HEK293 (cell line): ENCODE measurements around the gene WDR4.
A peak's percentile ranks its signal among the peaks of the same experiment; 100 is the strongest.

ENCODE experiments used
- CTCF ChIA-PET: fragments of 350-600 bp; formaldehyde crosslinking; extraction: SDS; loops from one replicate; lab custom pipeline; 2021; ENCODE audit warnings: antibody characterized with exemption; lab: Yijun Ruan, JAX
- POLR2A ChIA-PET: fragments of 300-600 bp; formaldehyde crosslinking; extraction: SDS; loops from one replicate; lab custom pipeline; 2020; ENCODE audit warnings: antibody characterized with exemption, inconsistent platforms; lab: Yijun Ruan, JAX
- H3K27ac ChIP-seq: fragments of 200-500 bp; sonication (Bioruptor generic); 2 replicates; pipeline ENCODE4 v1.5.1; 2014; ENCODE audit warnings: low read depth, low read length, control low read depth, inconsistent platforms; ENCODE audit errors: extremely low read depth
- H3K36me3 ChIP-seq, 2 experiments: fragments of 200-500 bp in 1 of 2; sonication (Bioruptor generic) in 1 of 2; 1 replicate in 1 of 2; 2 replicates in 1 of 2; pipeline ENCODE4 v1.5.1; 2014 to 2017; ENCODE audit warnings: inconsistent platforms in 2 of 2, low read length in 2 of 2; ENCODE audit not compliant: control insufficient read depth in 2 of 2, insufficient read depth in 1 of 2
- H3K4me1 ChIP-seq: fragments of 200-500 bp; sonication (Bioruptor generic); 2 replicates; pipeline ENCODE4 v1.5.1; 2014; ENCODE audit warnings: mild to moderate bottlenecking, low read length, inconsistent platforms; ENCODE audit not compliant: control insufficient read depth, insufficient read depth
- H3K4me3 ChIP-seq: 2 replicates; pipeline ENCODE4 v1.5.1; 2011; ENCODE audit warnings: low read depth, mild to moderate bottlenecking, control low read depth, low read length, moderate library complexity
- H3K9me3 ChIP-seq: fragments of 200-500 bp; sonication (Bioruptor generic); 2 replicates; pipeline ENCODE4 v1.5.1; 2014; ENCODE audit warnings: low read depth, low read length, inconsistent platforms; ENCODE audit not compliant: control insufficient read depth, insufficient read depth
- FEZF1 ChIP-seq: fragments of 450-650 bp; formaldehyde crosslinking; IDR thresholded peaks from 2 replicates; pipeline ENCODE4 v1.5.1; 2016; ENCODE audit warnings: missing biosample characterization, missing genetic modification characterization
- GLI2 ChIP-seq: fragments of 450-650 bp; formaldehyde crosslinking; IDR thresholded peaks from 2 replicates; pipeline ENCODE4; 2017; ENCODE audit warnings: missing biosample characterization, missing genetic modification characterization, low read depth, borderline replicate concordance
- IKZF3 ChIP-seq: fragments of 450-650 bp; IDR thresholded peaks from 2 replicates; pipeline ENCODE4 v1.5.0; 2018; ENCODE audit warnings: missing biosample characterization, mild to moderate bottlenecking, missing genetic modification characterization, moderate library complexity
- INSM2 ChIP-seq: fragments of 450-650 bp; formaldehyde crosslinking; IDR thresholded peaks from 2 replicates; pipeline ENCODE4 v1.5.1; 2016; ENCODE audit warnings: missing biosample characterization, missing genetic modification characterization
- TCF7L2 ChIP-seq: IDR thresholded peaks from 2 replicates; pipeline ENCODE4 v1.6.1; 2011; ENCODE audit warnings: low read depth, mild to moderate bottlenecking, inconsistent platforms, low read length, moderate library complexity, borderline replicate concordance
- ZBTB10 ChIP-seq: fragments of 450-650 bp; formaldehyde crosslinking; IDR thresholded peaks from 2 replicates; pipeline ENCODE4 v1.5.1; 2016; ENCODE audit warnings: missing biosample characterization, missing genetic modification characterization
- ZBTB11 ChIP-seq: fragments of 450-650 bp; formaldehyde crosslinking; conservative IDR thresholded peaks from 2 replicates; pipeline ENCODE4 v1.5.1; 2016; ENCODE audit warnings: low read depth, missing biosample characterization, missing genetic modification characterization
- ZBTB17 ChIP-seq: fragments of 450-650 bp; formaldehyde crosslinking; IDR thresholded peaks from 2 replicates; pipeline ENCODE4 v1.5.1; 2016; ENCODE audit warnings: missing biosample characterization, missing genetic modification characterization
- ZBTB49 ChIP-seq: fragments of 450-650 bp; formaldehyde crosslinking; IDR thresholded peaks from 2 replicates; pipeline ENCODE4 v1.5.1; 2016; ENCODE audit warnings: missing biosample characterization, missing genetic modification characterization, low read depth
- ZBTB7A ChIP-seq: fragments of 450-650 bp; formaldehyde crosslinking; IDR thresholded peaks from 2 replicates; pipeline ENCODE4 v1.5.1; 2016; ENCODE audit warnings: low read depth, missing biosample characterization, missing genetic modification characterization
- ZIC2 ChIP-seq: fragments of 450-650 bp; formaldehyde crosslinking; IDR thresholded peaks from 2 replicates; pipeline ENCODE4 v1.5.1; 2016; ENCODE audit warnings: missing biosample characterization, missing genetic modification characterization
- ZNF132 ChIP-seq: fragments of 450-650 bp; formaldehyde crosslinking; IDR thresholded peaks from 2 replicates; pipeline ENCODE4 v1.5.1; 2017; ENCODE audit warnings: missing biosample characterization, missing genetic modification characterization, borderline replicate concordance
- ZNF138 ChIP-seq: fragments of 450-650 bp; formaldehyde crosslinking; IDR thresholded peaks from 2 replicates; pipeline ENCODE4 v1.5.1; 2016; ENCODE audit warnings: missing biosample characterization, missing genetic modification characterization, borderline replicate concordance
- ZNF155 ChIP-seq: fragments of 450-650 bp; formaldehyde crosslinking; IDR thresholded peaks from 2 replicates; pipeline ENCODE4 v1.5.1; 2016; ENCODE audit warnings: missing biosample characterization, missing genetic modification characterization
- ZNF174 ChIP-seq: fragments of 450-650 bp; formaldehyde crosslinking; IDR thresholded peaks from 2 replicates; pipeline ENCODE4 v1.5.0; 2017; ENCODE audit warnings: missing biosample characterization, mild to moderate bottlenecking, missing genetic modification characterization
- ZNF221 ChIP-seq: fragments of 450-650 bp; formaldehyde crosslinking; IDR thresholded peaks from 2 replicates; pipeline ENCODE4 v1.5.1; 2017; ENCODE audit warnings: missing biosample characterization, missing genetic modification characterization, borderline replicate concordance
- ZNF223 ChIP-seq: fragments of 450-650 bp; formaldehyde crosslinking; IDR thresholded peaks from 2 replicates; pipeline ENCODE4 v1.5.1; 2016; ENCODE audit warnings: missing biosample characterization, missing genetic modification characterization
- ZNF335 ChIP-seq: fragments of 450-650 bp; formaldehyde crosslinking; conservative IDR thresholded peaks from 2 replicates; pipeline ENCODE4 v1.5.1; 2016; ENCODE audit warnings: missing biosample characterization, missing genetic modification characterization
- ZNF423 ChIP-seq: fragments of 450-650 bp; formaldehyde crosslinking; IDR thresholded peaks from 2 replicates; pipeline ENCODE4 v1.5.1; 2016; ENCODE audit warnings: missing biosample characterization, missing genetic modification characterization
- ZNF449 ChIP-seq: fragments of 450-650 bp; formaldehyde crosslinking; IDR thresholded peaks from 2 replicates; pipeline ENCODE4 v1.5.1; 2017; ENCODE audit warnings: missing biosample characterization, mild to moderate bottlenecking, missing genetic modification characterization, moderate library complexity
- ZNF514 ChIP-seq: fragments of 450-650 bp; formaldehyde crosslinking; IDR thresholded peaks from 2 replicates; pipeline ENCODE4 v1.5.1; 2016; ENCODE audit warnings: missing biosample characterization, missing genetic modification characterization
- ZNF549 ChIP-seq: fragments of 450-650 bp; IDR thresholded peaks from 2 replicates; pipeline ENCODE4 v1.5.1; 2018; ENCODE audit warnings: missing biosample characterization, missing genetic modification characterization, mild to moderate bottlenecking, inconsistent platforms, moderate library complexity
- ZNF658 ChIP-seq: fragments of 450-650 bp; formaldehyde crosslinking; IDR thresholded peaks from 2 replicates; pipeline ENCODE4; 2016; ENCODE audit warnings: missing biosample characterization, missing genetic modification characterization

The WDR4 gene

GRCh38 chr21:42878993-42879787 is at the start of gene WDR4:
WDR4 (minus strand) TSS chr21:42879539; CDS start chr21:42879495, 44 bp downstream.
- peak within 1 kb of the TSS; percentile 69 for H3K27ac ChIP-seq
- CTCF ChIA-PET = interaction anchor here (0.7 kb wide), 1 partner anchor 11 kb away, joined by 5 read pairs; no protein-coding TSS in a partner anchor
- H3K4me1 ChIP-seq = no peaks in the 10 kb centered on the region
- H3K9me3 ChIP-seq = no peaks in the 10 kb centered on the region
- POLR2A ChIA-PET = interaction anchor here (1.0 to 2.5 kb wide), 5 partner anchors 8 to 18 kb away, joined by 3 to 23 read pairs (median 4); partner anchors contain the start of gene NDUFV3
- H3K36me3 ChIP-seq = peaks cover 21 to 22% of the 10 kb centered on the region in 2 experiments; a peak in 2 of 3 replicates
- peak within 1 kb of the TSS; percentile 87 for H3K4me3 ChIP-seq
- no peak for TF ChIP-seq ZNF174 (tag by site-specific recombination)
- TF ChIP-seq ZBTB17 (tag by site-specific recombination) = peak; percentile 81
- TF ChIP-seq ZNF335 (tag by site-specific recombination) = peak; percentile 89
- peak; percentile 82; the same call in 1 of the 2 replicates for TF ChIP-seq ZBTB7A
- no peak for TF ChIP-seq GLI2 (tag by site-specific recombination)
- peak; percentile 57; the same call in 1 of the 2 replicates for TF ChIP-seq ZNF423 (tag by site-specific recombination)
- TF ChIP-seq ZNF132 (tag by site-specific recombination) = no peak
- no peak for TF ChIP-seq ZNF155
- TF ChIP-seq ZBTB49 (tag by site-specific recombination) = no peak
- TF ChIP-seq ZNF223 (tag by site-specific recombination) = no peak
- no peak for TF ChIP-seq ZNF138 (tag by site-specific recombination)
- TF ChIP-seq ZNF549 (tag by site-specific recombination) = no peak
- TF ChIP-seq ZIC2 = 0 out of 2 replicates have a peak, but pooled peaks have one; percentile 22
- TF ChIP-seq ZNF449 (tag by site-specific recombination) = peak; percentile 37; the same call in 1 of the 2 replicates
- TF ChIP-seq ZBTB11 = peak; percentile 97
- TF ChIP-seq TCF7L2 = no peak
- TF ChIP-seq FEZF1 (tag by site-specific recombination) = no peak
- peak; percentile 43; the same call in 1 of the 2 replicates for TF ChIP-seq INSM2
- no peak for TF ChIP-seq IKZF3 (tag by site-specific recombination)
- TF ChIP-seq ZNF221 (tag by site-specific recombination) = no peak
- TF ChIP-seq ZNF658 (tag by site-specific recombination) = no peak
- peak; percentile 91 for TF ChIP-seq ZBTB10 (tag by site-specific recombination)
- no peak for TF ChIP-seq ZNF514 (tag by site-specific recombination)
